GM18951 (cell line): Measurements from ENCODE around the gene PTGES3.
A peak's percentile ranks its signal among the peaks of the same experiment; 100 is the strongest.
"Not testable (repeated sequence)": the region's sequence is repeated elsewhere in the genome, so short reads cannot be mapped to it uniquely, and the experiment has no call there.

ENCODE experiments used
- POLR2A ChIP-seq: IDR thresholded peaks from 4 replicates; pipeline ENCODE4 v1.6.1; 2011; ENCODE audit warnings: mild to moderate bottlenecking; ENCODE audit not compliant: insufficient read length, insufficient read depth; ENCODE audit errors: extremely low read depth
- in situ Hi-C: fragments of 300-500 bp; cut with MboI; formaldehyde crosslinking; loops from one replicate; pipeline ENCODE4 v1.12.0; 2022; ENCODE audit warnings: low sequenced_read_pairs, mixed read lengths, inconsistent platforms; ENCODE audit not compliant: unreplicated experiment

Gene PTGES3

DNA sequence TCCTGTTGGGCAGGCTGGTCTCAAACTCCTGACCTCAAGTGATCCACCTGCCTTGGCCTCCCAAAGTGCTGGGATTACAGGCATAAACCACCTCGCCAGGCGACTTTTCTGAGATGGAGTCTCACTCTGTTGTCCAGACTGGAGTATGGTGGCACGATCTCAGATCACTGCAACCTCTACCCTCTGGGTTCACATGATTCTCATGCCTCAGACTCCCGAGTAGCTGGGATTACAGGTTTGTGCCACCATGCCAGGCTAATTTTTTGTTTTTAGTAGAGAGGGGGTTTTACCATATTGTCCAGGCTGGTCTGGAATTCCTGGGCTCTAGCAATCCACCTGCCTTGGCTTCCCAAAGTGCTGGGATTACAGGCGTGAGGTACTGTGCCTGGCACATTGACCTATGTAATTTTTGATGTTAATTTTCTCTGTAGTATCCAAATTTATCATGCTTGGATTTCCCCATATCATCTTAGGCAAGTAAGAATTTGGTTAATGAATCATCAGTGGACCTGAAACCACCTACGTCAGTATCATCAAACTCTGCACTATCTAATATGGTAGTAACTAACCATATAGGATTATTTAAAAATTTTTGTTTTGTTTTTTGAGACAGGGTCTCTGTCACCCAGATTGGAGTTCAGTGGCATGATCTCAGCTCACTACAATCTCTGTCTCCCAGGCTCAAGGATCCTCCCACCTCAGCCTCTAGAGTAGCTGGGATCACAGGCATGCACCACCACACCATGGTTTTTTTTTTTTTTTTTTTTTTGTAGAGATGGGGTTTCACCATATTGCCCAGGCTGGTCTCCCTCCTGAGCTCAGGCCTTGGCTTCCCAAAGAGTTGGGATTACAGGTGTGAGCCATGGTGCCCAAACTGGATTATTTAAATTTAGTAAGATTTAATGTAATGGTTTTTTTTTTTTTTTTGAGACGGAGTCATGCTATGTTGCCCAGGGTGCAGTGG, 30.4 kb downstream of the PTGES3 start:
- TF ChIP-seq POLR2A = no peak
- in situ Hi-C loops = no loop called here

DNA sequence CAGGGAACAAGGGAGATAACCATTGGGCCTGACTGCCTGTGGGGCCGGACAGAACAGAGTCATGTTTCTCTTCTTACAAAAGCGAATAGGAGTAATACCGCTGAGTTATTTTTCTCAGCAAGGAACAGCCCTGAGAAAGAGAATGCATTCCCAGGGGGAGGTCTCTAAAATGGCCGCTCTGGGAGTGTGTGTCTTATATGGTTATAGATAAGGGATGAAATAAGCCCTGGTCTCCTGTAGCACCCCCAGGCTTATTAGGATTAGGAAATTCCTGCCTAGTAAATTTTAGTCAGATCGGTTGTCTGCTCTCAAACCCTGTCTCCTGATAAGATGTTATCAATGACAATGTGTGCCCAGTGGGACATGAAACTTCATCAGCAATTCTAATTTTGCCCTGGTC, 34.3 kb downstream of the PTGES3 start:
- in situ Hi-C loops = not testable (repeated sequence)

DNA sequence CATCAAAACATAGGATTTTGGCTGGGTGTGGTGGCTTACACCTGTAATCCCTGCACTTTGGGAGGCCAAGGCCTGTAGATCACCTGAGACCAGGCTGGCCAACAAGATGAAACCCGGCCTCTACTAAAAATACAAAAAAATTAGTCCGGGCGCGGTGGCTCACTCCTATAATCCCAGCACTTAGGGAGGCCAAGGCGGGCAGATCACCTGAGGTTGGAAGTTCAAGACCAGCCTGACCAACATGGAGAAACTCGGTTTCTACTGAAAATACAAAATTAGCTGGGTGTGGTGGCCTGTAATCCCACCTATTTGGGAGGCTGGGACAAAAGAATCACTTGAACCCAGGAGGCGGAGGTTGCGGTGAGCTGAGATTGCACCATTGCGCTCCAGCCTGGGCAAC, 40.1 kb downstream of the PTGES3 start:
- in situ Hi-C loops = not testable (repeated sequence)

DNA sequence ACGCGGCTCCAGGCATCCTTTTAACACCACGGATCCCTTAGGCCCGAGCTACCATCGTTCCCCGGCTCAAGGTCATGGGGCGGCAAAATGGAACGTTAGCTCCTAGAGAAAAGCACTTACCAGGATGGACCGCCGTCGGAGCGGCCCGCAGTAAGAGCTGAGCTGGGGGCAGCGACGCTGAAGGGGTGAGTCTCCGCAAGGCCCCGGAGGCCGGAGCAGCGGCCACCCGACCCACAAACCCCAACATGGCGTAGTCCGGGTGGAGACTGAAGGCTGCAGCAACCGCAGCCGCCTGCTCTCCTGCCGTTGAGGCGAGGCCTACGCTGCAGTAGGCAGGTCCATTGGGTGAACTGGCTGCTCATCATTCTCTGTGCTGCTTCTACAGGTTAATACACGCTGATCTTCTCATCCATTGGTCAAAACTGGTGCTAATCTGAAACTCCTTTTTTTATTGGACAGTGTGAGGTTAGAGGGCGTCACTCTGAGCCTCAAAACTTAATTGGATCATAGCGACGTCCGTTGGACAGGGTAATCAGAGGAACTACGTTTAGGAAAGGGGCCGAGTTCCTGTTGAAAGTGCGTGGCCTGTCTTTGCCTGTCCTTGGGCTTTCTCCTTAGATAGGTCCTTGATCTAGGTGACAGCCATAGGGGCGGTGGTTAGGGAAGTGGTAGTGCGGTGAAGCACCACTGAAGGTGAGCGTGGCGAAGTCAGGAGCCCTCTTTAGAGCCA, 42.2 kb downstream of the PTGES3 start, which contains the start of gene ATP5F1B:
Gene ATP5F1B, minus strand, starts transcription at position 268 of the 730 bp plus-strand sequence. Its CDS starts 21 bp downstream, at position 247.
- TF ChIP-seq POLR2A = peak; percentile 99
- in situ Hi-C loops = no loop called here

DNA sequence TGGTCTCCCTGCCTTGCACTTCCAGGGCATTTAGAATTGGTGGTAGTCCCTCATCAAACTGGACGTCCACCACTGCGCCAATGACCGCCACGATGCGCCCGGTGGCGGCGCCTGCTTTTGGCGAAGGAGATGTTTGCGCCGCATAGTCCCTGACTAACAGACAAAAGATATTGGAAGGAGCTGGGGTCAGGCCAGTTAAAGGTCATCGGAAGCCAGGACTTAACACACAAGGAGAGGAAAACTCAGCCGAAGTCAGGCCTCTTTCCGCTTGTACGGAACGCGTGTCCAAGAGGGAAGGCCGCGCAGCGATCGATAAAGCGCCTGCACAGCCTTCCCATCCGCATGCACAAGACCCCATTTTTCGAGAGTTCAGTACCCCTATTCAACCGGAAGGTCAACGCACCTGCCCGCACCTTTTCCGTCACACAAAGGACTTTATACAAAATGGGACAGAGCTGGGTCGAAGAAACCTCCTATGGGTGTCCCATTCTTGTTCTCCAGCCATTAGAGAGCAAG, 42.8 kb downstream of the PTGES3 start:
- TF ChIP-seq POLR2A = no peak

DNA sequence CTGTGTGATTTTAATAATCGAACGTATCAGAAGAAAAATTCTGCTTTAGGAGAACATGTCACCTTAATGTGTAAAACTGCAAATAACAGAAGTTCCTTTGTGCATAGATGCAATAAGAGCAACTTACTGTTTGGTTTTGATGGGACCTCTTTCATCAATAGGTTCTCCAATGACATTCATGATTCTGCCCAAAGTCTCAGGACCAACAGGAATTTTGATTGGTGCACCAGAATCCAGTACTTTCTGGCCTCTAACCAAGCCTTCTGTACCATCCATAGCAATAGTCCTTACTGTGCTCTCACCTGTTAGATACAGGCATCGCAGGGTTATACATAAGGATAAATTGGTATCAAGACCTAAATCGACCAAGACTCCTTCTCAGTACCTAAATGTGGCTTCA, 43.4 kb downstream of the PTGES3 start:
- TF ChIP-seq POLR2A = no peak
- in situ Hi-C loops = no loop called here

More for the DNA sequence above, 42.8 kb downstream of the PTGES3 start:
- in situ Hi-C loops = no loop called here

DNA sequence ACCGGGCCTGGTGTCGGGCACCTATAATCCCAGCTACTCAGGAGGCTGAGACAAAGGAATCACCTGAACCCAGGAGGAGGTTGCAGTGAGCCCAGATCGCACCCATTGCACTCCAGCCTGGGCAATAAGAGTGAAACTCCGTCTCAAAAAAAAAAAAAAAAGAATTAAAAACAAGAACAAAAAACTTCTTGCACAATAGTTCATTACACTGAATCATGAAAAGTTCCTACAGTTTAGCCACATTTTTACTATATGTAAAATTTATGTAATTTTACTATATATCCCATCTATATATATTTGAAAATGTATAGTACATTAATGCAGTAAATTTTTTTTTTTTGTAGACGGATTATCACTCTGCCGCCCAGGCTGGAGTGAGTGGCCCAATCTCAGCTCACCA, 46.9 kb downstream of the PTGES3 start:
- in situ Hi-C loops = no loop called here
- no peak for TF ChIP-seq POLR2A

DNA sequence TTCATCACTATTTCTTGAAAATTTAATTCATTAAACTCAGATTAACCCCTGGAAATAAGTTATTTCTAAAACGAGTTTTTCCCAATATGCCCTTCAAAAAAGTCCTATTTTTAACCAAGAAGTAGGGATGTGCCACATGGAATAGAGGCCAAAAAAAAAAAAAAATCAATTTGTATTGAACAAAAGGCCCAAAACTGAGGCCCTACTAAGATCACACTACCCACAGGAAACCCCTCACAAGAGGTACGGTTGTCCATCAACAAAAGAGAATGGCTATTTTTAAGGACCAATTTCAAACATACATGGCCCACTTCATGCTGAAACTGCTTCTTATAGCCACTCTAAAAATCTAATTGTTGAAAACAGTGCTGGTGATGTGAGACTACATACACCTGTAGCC, 50.5 kb downstream of the PTGES3 start:
- no peak for TF ChIP-seq POLR2A
- in situ Hi-C loops = no loop called here

DNA sequence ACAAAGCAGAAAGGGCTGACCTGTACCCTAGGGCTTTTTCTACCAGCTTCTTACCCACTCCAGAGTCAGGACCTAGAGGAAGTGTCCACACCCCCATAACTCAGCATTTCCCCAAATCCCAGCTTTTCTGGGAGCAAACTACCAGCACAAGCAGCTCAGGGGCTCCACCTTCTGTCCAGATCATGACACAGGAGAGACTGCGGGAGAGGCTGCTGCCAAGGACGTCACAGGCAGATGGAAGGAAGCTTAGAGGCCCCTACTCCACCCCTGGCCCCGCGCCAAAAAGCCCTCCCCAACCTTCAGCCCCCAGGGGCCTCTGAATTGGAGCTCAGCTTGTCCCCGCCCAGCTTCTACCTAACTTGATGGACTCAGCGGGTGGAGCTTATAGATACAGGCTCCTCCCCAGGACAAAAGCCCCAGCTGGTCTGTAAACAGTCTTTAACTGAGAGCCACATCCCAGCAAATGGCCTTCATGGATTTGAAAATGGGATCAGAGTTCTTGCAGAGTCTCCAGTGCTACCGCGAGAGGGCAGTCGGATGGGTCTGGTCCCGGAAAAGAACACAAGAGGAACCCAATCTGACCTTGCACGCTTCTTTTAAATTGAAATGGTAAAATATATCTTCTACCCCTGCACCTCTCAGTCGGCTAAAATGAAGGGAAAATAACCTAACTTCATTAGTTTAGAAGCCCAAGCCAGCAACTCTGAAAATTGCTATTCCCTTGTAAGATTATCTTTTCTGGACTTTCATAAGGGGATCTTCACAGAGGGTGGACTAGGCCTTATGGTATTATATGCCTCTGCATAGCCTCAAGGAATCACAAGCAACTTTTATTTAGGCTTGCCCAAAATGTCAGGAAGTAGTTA, 51.2 kb downstream of the PTGES3 start:
- in situ Hi-C loops = no loop called here
- peak; percentile 52 for TF ChIP-seq POLR2A

DNA sequence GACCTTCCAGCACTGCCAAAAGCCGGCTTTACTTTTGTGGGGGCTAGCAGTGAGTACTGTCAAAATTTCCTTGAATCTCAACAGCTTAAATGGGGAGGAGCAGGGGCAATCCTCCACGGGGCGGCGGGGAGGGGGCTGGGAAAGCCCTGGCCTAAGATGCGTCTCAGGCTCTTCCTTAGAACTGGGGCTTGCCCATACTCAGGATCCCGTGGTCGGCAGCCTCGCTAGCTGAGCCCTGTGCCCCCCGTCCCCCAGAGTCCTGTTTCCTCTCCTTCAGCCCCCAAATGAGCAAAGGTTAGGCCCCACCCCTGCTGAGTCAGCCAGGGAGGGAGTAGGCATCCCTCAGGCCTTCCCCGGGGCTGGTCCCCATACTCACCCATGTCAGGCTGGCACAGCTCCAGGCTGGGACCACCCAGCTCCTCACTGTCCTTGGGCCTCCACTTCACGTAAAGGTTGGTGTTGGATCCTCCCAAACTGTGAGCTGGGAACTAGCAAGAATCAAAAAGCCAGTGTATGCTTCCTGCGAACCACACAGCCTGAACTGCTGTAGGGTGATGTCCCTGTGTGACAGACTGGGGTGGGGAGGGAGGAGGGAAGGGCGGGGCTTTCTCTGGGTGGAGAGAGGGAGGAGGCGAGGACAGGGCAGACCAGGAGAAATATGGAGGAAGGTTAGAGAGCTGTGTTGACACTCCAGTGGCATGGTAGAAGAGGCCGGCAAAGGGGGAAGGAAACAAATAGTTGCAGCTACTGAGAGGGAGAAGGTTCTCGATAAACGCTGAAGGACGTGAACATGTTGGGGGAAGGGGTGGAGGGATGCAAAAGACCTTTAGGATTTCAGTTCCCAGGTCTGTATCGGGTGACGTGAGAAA, 52.0 kb downstream of the PTGES3 start:
- in situ Hi-C loops = no loop called here
- peak; percentile 55 for TF ChIP-seq POLR2A

DNA sequence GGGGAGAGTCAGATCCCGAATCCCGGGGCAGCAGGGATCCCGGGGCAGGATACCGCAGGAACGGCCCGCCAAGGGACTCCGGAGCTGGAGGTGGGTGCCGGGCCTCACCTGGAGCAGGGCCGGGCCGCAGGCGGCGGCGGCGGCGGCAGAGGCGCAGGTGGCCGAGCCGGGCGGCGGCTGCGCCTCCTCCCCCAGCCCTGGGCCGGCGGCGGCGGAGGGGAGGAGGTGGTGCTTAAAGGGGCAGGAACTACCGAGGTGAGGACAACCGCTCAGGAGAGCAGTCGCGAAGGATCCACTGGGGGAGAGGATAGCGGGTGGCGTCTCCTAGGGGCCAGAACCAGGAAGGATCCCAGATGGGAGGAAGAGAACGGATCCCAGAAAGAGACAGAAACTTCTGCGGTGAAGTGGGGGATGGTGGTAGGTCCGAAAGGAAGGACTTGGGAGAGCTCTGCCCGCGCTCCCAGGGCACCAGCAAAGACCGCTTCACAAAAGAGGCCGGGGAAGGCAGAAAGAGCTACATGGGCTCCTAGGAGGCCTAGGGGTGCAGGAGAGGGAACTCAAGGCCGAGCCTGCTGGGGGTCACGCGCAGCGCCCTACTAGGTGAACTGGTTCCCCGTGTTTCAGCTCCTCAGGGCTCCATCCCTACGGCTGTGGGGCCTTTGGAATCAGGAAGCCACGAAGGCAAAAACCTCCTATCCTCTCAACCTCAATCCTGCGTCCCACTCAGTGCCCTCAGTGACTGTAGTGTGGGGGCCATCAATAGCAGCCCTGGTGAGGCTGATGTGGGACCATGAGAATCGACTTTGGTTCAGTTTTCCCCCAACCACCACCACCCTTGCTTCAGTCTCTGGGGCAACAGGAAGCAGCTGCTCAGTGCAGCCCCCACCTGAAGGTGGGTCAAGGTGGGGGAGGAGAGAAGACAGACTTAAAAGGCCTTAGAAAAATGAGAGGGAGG, 53.0 kb downstream of the PTGES3 start:
- in situ Hi-C loops = no loop called here
- TF ChIP-seq POLR2A = peak; percentile 42
